Measurements from ENCODE around the gene MYCBP.
A peak's percentile ranks its signal among the peaks of the same experiment; 100 is the strongest.
"Not testable (repeated sequence)": the region's sequence is repeated elsewhere in the genome, so short reads cannot be mapped to it uniquely, and the experiment has no call there.

MYCBP gene

DNA sequence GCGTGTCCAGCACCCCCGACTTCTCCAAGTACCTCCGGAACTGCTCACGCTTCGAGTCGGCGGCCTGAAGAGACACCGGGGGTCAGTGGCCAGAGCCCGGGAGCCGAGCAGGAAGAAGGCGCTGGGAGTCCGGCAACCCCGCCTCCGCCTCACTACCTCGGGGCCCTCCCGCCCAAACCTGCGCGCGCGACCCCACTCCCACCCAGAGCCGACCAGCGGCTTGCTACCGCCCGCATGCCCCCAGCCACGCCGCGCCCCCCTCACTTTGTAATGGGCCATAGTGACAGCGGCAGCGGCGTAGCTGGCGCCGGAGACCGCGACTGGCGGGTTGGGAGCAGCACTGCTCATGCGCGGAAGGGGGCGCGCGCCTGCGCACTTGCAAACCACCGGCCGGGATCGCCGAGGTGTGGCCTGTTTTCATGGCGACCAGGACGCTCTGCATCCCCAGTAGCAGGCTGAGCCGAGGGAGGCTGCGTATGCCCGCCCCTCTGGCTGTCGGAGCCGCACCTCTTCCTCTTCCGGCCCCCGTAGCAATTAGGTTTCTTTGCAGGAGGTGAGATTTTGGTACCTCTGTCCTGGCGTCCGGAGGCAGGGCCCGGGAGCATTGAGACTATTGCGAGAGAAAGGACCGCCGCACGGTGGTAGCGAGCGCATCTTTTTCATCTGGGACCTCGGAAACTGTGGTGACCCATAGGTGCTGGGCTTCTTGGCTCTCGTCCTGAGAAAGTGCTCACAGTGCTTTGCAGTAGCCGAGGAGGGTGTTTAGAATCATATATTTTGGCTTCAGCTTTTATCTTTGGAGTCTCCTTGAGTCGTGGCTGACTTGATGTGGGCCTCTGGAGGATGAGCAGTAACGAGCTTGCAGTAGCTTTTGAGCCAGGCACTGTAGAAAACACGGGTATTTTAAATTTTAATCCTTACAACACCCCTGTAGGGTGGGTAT, at the start of gene MYCBP:
Gene MYCBP (minus strand): TSS at position 322 of the 943 bp plus-strand sequence. CDS start 43 bp downstream, at position 279.
- peak; percentile 95 for DNase-seq (ENCODE audit: low read depth)

GRCh38 chr1:38919130-38919529, 46.0 kb upstream of the MYCBP start:
- DNase-seq (ENCODE audit: low read depth) = no peak

DNA sequence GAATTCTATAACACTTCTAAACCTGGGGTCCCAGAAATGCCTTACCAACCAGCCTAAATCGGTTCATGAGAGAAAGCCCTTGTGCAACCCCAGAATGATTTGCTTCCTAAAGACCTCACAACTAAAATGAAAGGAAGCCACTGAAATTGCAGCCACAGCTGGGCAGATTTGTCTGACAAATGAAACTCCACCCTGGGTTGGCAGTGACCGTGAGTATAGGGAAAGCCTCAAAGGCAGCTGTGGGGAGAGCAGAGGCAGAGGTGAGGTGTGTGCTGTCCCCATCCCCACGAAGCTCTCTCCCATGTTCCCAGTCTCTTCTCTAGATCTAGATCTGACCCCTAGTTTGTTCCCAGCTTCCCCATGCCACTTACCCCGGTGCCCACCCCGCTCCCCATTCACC, 45.4 kb upstream of the MYCBP start:
- DNase-seq (ENCODE audit: low read depth) = no peak

GRCh38 chr1:38917772-38918171, 44.6 kb upstream of the MYCBP start:
- no peak for DNase-seq (ENCODE audit: low read depth)

GRCh38 chr1:38917337-38917736, 44.2 kb upstream of the MYCBP start:
- no peak for DNase-seq (ENCODE audit: low read depth)

- DNase-seq (ENCODE audit: low read depth) = no peak
Measured at GRCh38 chr1:38915352-38915948, 42.3 kb upstream of the MYCBP start.

- DNase-seq (ENCODE audit: low read depth) = not testable (repeated sequence)
Measured at GRCh38 chr1:38914908-38915307, 41.8 kb upstream of the MYCBP start.

- no peak for DNase-seq (ENCODE audit: low read depth)
Measured at GRCh38 chr1:38908821-38909220, 35.7 kb upstream of the MYCBP start.

- DNase-seq (ENCODE audit: low read depth) = no peak
Measured at GRCh38 chr1:38905985-38906384, 32.8 kb upstream of the MYCBP start.

GRCh38 chr1:38899560-38899959, 26.4 kb upstream of the MYCBP start:
- no peak for DNase-seq (ENCODE audit: low read depth)

DNA sequence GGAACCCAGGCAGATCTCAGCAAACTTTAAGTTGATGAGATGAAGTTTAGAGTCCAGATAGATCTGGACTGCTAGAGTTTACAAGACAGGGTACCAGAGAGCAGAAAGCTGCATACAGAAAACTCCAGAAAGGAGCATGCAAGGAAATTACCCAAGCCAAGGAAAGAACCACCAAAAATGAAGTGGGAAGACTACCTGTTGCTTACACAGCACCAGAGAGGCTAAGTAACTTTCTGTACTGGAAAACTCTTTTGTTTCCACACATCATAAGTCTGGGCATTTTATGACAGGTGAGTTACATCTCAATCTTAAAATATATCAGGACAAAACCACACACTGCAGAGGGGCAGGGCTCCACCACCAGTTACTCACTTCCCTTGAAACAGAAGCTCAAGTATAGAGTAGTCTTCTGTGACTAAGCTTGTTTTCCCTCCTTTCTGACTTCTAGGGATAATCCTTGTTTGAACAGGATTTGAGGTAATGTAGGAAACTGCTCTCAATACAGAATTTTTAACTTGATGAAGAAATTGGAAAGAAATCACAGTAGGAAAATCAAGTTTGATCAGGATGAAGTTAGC, 25.6 kb upstream of the MYCBP start:
- DNase-seq (ENCODE audit: low read depth) = no peak

GRCh38 chr1:38896169-38896568, 23.0 kb upstream of the MYCBP start:
- DNase-seq (ENCODE audit: low read depth) = no peak

GRCh38 chr1:38892976-38893375, 19.8 kb upstream of the MYCBP start:
- DNase-seq (ENCODE audit: low read depth) = no peak

DNA sequence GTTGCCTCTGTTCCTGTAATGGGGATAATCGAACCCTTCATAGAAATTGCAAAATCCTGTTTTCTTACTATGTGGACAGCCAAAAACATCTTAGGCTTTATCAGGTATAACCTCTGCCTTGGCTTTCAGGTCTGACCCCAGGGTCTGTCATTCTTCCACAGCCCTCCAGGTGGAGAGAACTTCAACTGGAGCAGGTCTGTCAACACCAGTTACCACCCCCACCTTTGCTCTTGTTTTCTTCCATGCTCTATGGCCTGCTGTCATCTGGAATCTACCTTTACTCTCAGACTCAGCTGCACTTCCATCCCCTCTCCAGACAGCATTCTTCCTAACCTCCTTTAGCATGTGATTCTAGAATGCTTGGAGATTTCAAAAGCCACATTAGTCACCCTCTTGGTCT, 18.6 kb upstream of the MYCBP start:
- DNase-seq (ENCODE audit: low read depth) = no peak

- DNase-seq (ENCODE audit: low read depth) = no peak
Measured at GRCh38 chr1:38889589-38889988, 16.4 kb upstream of the MYCBP start.

- DNase-seq (ENCODE audit: low read depth) = no peak
Measured at GRCh38 chr1:38888423-38889333, 15.5 kb upstream of the MYCBP start.

DNA sequence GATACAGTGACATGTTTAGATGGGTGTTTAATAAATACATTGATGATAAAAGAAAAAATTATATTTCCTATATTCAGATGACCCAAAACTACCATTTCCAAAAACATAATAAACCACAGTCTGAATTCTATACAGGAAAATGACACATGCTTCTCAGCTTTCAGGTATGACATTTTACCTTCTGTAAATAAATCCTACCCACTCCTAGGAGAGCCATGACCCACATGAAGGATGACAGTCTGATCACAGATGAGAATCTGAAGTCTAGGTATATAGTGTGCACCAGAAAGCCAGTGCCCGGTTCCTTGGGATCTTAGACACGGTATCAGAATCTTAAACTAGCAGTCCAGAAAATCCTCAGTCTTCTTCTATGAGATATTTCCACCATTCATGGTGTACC, 11.9 kb upstream of the MYCBP start:
- no peak for DNase-seq (ENCODE audit: low read depth)

- no peak for DNase-seq (ENCODE audit: low read depth)
Measured at GRCh38 chr1:38881487-38881886, 8.3 kb upstream of the MYCBP start, which contains the start of gene GJA9. TSS of gene GJA9 (minus strand) at chr1:38881587. CDS start at chr1:38876098, 5,489 bp downstream.

DNA sequence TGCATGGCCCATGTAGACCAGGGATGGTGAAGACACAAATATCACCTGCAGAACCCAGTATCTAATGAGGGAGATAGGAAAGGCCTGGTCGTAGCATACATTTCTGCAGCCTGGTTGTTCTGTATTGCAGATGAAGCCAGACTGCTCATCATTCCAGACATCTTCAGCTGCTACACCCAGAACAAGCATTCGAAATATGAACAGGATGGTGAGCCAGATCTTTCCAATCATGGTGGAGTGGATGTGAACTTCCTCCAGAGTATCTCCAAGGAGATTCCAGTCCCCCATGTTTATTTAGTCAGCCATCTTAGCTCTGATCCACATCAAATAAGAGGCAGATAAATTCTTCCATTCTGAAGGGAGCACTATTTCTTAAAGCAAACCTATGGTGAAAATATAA, 2.7 kb upstream of the MYCBP start:
- no peak for DNase-seq (ENCODE audit: low read depth)

DNA sequence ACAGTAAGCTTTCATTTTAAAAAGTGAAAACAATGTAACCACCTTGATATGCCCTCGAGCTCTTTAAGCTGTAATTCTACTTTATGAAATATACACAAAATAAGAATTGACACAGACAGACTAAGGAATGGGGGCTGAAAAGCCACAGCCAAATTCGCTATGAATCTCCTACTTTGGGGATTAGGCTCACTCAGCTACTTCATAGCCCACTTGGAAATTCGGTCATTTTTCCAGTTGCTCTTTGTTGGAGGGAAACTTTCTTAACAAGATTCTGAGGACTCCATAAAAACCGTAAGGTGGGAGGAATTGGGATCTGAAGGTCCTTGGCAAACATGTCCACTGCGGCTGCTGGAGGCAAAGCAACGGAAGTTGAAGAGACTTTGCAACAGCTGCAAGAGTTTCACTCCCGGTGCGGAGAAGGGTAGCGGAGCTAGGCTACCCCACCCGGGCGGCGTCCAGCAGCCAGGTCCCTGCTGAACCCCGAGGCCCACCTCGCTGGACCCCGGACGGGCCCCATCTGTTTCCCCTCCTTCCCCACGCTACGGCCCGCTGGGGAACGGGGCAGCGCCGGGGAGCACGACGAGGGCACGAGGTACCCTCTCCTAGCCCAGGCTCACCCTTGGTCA, 634 bp downstream of the MYCBP start:
- DNase-seq (ENCODE audit: low read depth) = no peak

- DNase-seq (ENCODE audit: low read depth) = no peak
Measured at GRCh38 chr1:38870996-38871395, 2.2 kb downstream of the MYCBP start.
